ENCODE results near the gene C11orf54. TPM values are rescaled to one million over a fixed set of nuclear protein-coding genes. Genes with fewer than 3 reads are reported as not detected.

Gene C11orf54
- 18.1 and 19.1 TPM in 2 replicates for polyA plus RNA-seq

DNA sequence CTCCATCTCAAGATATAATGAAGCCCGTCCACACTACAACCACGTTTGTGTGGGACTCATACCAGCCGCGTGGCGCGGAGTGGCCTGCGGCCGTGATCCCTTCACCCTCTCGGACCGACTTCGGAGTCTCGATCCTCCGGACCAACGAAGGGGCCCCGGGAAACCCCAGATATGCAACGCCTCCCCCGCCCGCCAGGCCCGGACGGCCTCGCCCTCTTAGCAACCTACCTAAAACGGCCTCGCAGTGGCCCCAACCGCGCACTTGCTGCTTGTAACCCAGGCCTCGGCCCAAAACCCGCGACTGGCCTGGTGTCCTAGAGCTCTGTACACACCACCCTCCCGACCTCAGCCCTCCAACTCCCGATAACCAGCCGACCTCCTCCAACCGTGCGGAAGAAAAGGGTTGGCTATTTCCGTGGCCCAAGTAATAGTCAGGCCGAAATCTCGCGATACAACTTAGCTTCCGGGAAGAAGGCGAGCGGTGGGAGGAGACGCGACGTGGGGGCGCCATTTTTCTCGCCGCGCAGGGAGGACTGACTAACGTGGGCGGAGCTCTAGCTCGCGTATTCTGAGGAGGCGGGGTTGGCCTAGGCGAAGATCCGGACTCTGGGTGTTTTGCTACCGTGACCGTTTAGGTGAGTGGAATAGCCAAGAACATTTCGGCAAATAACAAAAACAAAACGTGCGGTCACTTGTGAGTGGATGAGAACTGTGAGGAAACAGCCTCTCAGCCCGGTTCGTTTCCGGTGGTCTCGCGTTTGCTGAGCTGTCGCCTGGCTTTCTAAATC lies at the start of gene C11orf54, which contains the start of gene TAF1D:
C11orf54 (plus strand) TSS at position 579 of the 788 bp plus-strand sequence. CDS start 5,722 bp downstream, outside the sequence.
TAF1D (minus strand) TSS at position 402 of the 788 bp plus-strand sequence. CDS start 2,191 bp downstream, outside the sequence.

DNA sequence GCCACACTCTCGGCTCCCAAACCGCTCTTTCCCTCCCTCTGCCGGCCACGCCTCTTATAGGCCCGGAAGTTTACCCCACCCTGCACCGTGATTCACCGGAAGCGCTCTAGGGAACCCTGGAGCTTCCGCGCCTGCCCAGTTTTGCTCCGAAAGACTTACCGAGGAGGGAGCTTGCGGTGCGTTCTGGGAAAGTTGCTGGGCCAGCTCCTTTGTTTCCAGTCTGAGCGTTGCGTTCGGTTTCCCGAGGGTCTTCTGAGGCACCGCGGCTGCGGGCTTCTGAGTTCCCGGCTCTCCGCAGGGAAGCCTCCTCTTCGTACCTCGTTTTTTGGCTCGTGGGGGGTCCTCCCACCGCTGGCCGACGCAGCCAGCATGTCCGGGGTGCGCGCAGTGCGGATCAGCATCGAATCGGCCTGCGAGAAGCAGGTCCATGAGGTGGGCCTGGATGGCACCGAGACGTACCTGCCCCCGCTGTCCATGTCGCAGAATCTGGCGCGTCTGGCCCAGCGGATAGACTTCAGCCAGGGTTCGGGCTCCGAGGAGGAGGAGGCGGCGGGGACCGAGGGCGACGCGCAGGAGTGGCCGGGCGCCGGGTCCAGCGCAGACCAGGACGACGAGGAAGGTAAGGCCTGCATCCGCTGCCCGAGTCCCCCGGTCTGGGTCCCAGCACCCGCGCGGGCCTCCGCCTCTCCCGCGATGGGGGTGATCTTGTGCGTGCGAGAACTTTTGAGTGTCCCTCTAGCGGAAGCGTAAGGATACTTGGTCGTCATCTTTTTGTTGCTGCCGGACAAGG lies 42.9 kb downstream of the C11orf54 start, which contains the start of gene MED17:
MED17 (plus strand) TSS at position 138 of the 790 bp plus-strand sequence; CDS start at position 370, 232 bp downstream.

Other genes starting within 250 kb of the C11orf54 start
- 2.5 and 4.0 TPM in 2 replicates for gene SMCO4, start 198.3 kb upstream of the C11orf54 start, polyA plus RNA-seq
- gene CEP295, start 80.0 kb upstream of the C11orf54 start, polyA plus RNA-seq = 10.0 and 15.2 TPM in 2 replicates
- 59.2 and 64.9 TPM in 2 replicates for gene TAF1D, start 177 bp upstream of the C11orf54 start, polyA plus RNA-seq
- 16.4 and 22.6 TPM in 2 replicates for gene MED17, start 42.6 kb downstream of the C11orf54 start, polyA plus RNA-seq
- gene VSTM5, start 108.9 kb downstream of the C11orf54 start, polyA plus RNA-seq = 1.8 and 2.3 TPM in 2 replicates

Measured in Purkinje cell (primary cell).